Glomerular endothelial cell (primary cell): ENCODE results near the gene IFI44L. TPM values are rescaled to one million over a fixed set of nuclear protein-coding genes. Genes with fewer than 3 reads are reported as not detected.

Source experiments
- DNase-seq: peaks from one replicate; pipeline ENCODE4 v3.0.0-alpha.2; 2011; ENCODE audit warnings: low read depth, low spot score; ENCODE audit errors: extremely low read depth
- total RNA-seq: library from RNA; depleted of rRNA; stranded (reverse); fragments of >200 nt; gene quantifications from 2 replicates; pipeline ENCODE4 v1.2.3, GENCODE V29; 2015

The IFI44L gene
- 2.8 and 41.5 TPM in 2 replicates for total RNA-seq

- DNase-seq = no peak
Observed at GRCh38 chr1:78619803-78620579, at the start of gene IFI44L. Gene IFI44L, plus strand, starts transcription at chr1:78620448. Its CDS starts 7,468 bp downstream, at chr1:78627916.

- DNase-seq = no peak
Observed at GRCh38 chr1:78570539-78570938, 49.7 kb upstream of the IFI44L start.

- DNase-seq = no peak
Observed at GRCh38 chr1:78577257-78578100, 42.8 kb upstream of the IFI44L start.

- DNase-seq = no peak
Observed at GRCh38 chr1:78586572-78586971, 33.7 kb upstream of the IFI44L start.

GRCh38 chr1:78587211-78587610 is 33.0 kb upstream of the IFI44L start:
- no peak for DNase-seq

- DNase-seq = no peak
Observed at GRCh38 chr1:78591971-78592370, 28.3 kb upstream of the IFI44L start.

GRCh38 chr1:78599294-78599693 is 21.0 kb upstream of the IFI44L start:
- DNase-seq = no peak

- no peak for DNase-seq
Observed at GRCh38 chr1:78601068-78601467, 19.2 kb upstream of the IFI44L start.

- no peak for DNase-seq
Observed at GRCh38 chr1:78603206-78603605, 17.0 kb upstream of the IFI44L start.

GRCh38 chr1:78604643-78605042 is 15.6 kb upstream of the IFI44L start:
- no peak for DNase-seq

- DNase-seq = no peak
Observed at GRCh38 chr1:78606274-78606673, 14.0 kb upstream of the IFI44L start.

GRCh38 chr1:78607334-78607927 is 12.8 kb upstream of the IFI44L start:
- DNase-seq = no peak

GRCh38 chr1:78607944-78608343 is 12.3 kb upstream of the IFI44L start:
- no peak for DNase-seq

GRCh38 chr1:78617615-78618026 is 2.6 kb upstream of the IFI44L start:
- peak; percentile 57 for DNase-seq

- DNase-seq = no peak
Observed at GRCh38 chr1:78619032-78619431, 1.2 kb upstream of the IFI44L start.

- DNase-seq = no peak
Observed at GRCh38 chr1:78619446-78619802, 824 bp upstream of the IFI44L start.

GRCh38 chr1:78620666-78621065 is 418 bp downstream of the IFI44L start:
- no peak for DNase-seq

- no peak for DNase-seq
Observed at GRCh38 chr1:78622548-78622947, 2.3 kb downstream of the IFI44L start.

GRCh38 chr1:78624035-78624434 is 3.8 kb downstream of the IFI44L start:
- no peak for DNase-seq

GRCh38 chr1:78627321-78627720 is 7.1 kb downstream of the IFI44L start:
- no peak for DNase-seq

- DNase-seq = no peak
Observed at GRCh38 chr1:78630600-78630999, 10.4 kb downstream of the IFI44L start.

- no peak for DNase-seq
Observed at GRCh38 chr1:78633209-78633608, 13.0 kb downstream of the IFI44L start.
